Chondrocyte (in vitro differentiated cells): ENCODE results near the gene SGMS1. TPM values are rescaled to one million over a fixed set of nuclear protein-coding genes. Genes with fewer than 3 reads are reported as not detected.

Experiments
- DNase-seq: peaks from one replicate; pipeline ENCODE4 v3.0.0; 2021; ENCODE audit warnings: mixed read lengths, low spot score
- H3K27ac Mint-ChIP-seq: one replicate; pipeline ENCODE4 v1.8.0; 2021; ENCODE audit warnings: mild to moderate bottlenecking, moderate library complexity, mixed read lengths; ENCODE audit not compliant: unreplicated experiment
- H3K27me3 Mint-ChIP-seq: 2 replicates; pipeline ENCODE4 v1.8.0; 2021; ENCODE audit warnings: low read depth, mixed read lengths
- H3K36me3 Mint-ChIP-seq: 2 replicates; pipeline ENCODE4 v1.8.0; 2021; ENCODE audit warnings: low read depth, mixed read lengths
- H3K4me1 Mint-ChIP-seq: 2 replicates; pipeline ENCODE4 v1.8.0; 2021; ENCODE audit warnings: low read depth, mild to moderate bottlenecking, mixed read lengths
- H3K4me3 Mint-ChIP-seq: one replicate; pipeline ENCODE4 v1.8.0; 2021; ENCODE audit warnings: mild to moderate bottlenecking, moderate library complexity, mixed read lengths; ENCODE audit not compliant: unreplicated experiment
- H3K9me3 Mint-ChIP-seq: 2 replicates; pipeline ENCODE4 v1.8.0; 2021; ENCODE audit warnings: low read depth, mixed read lengths
- total RNA-seq: library from RNA; stranded (reverse); gene quantifications from 3 replicates; pipeline ENCODE4 v1.2.1, GENCODE V29; 2021
- TF ChIP-seq, protein P1 (sequence below): fragments of 200-600 bp; sonication (generic); IDR thresholded peaks from 2 replicates; pipeline ENCODE4 v1.5.0; 2021; ENCODE audit warnings: antibody characterized with exemption, mild to moderate bottlenecking, moderate library complexity

Gene SGMS1
- total RNA-seq, 1 donor from 2014 or later, result 27.1 TPM

DNA sequence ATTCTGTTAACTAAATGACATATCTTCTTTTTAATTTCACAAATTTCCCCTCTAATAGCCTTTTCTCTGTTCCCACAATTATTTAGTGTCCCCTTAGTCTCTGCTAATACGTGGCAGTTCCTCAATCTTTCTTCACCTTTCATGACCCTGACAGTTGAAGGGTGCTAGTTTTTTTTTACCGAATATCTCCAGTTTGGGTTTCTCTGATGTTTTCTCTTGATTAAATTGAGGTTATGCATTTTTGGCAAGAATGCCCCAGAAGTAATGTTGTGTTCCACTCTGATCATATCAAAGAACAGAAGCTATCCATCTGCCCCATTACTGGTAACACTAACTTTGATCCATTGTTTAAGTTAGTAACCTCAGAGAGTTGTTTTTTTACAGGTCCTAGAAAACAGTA is 238.9 kb downstream of the SGMS1 start:
- Mint-ChIP-seq H3K4me3 (no peak overlapping the region), H3K27ac (no peak overlapping the region), H3K36me3 (no peaks in the 10 kb centered on the region), H3K4me1 (peaks cover 19% of the 10 kb centered on the region), H3K9me3 (no peaks in the 10 kb centered on the region), H3K27me3 (no peaks in the 10 kb centered on the region)
- no peak for DNase-seq
- TF ChIP-seq, protein P1, sequence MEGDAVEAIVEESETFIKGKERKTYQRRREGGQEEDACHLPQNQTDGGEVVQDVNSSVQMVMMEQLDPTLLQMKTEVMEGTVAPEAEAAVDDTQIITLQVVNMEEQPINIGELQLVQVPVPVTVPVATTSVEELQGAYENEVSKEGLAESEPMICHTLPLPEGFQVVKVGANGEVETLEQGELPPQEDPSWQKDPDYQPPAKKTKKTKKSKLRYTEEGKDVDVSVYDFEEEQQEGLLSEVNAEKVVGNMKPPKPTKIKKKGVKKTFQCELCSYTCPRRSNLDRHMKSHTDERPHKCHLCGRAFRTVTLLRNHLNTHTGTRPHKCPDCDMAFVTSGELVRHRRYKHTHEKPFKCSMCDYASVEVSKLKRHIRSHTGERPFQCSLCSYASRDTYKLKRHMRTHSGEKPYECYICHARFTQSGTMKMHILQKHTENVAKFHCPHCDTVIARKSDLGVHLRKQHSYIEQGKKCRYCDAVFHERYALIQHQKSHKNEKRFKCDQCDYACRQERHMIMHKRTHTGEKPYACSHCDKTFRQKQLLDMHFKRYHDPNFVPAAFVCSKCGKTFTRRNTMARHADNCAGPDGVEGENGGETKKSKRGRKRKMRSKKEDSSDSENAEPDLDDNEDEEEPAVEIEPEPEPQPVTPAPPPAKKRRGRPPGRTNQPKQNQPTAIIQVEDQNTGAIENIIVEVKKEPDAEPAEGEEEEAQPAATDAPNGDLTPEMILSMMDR, result no peak

DNA sequence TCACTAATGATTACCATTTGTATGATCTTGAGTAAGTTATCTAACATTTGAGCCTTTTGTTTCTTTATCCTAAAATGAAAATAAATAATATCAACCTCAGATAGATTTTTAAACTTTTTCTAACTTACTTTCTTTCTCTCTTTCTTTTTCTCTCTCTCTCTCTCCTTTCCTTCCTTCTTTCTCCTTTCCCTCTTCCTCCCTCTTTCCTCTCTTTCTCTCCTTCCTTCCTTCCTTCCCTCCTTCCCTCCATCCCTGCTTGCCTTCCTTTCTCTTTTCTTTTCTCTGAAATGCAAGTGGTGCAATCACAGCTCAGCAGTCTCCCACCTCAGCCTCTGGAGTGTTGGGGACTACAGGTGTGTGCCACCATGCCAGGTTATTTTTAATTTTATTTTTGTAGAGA is 239.5 kb downstream of the SGMS1 start:
- Mint-ChIP-seq H3K27ac (peak overlapping the region; percentile 45), H3K27me3 (no peaks in the 10 kb centered on the region), H3K4me1 (peaks cover 23% of the 10 kb centered on the region), H3K9me3 (no peaks in the 10 kb centered on the region), H3K36me3 (no peaks in the 10 kb centered on the region), H3K4me3 (no peak overlapping the region)
- TF ChIP-seq, protein P1, result no peak
- DNase-seq, result no peak

DNA sequence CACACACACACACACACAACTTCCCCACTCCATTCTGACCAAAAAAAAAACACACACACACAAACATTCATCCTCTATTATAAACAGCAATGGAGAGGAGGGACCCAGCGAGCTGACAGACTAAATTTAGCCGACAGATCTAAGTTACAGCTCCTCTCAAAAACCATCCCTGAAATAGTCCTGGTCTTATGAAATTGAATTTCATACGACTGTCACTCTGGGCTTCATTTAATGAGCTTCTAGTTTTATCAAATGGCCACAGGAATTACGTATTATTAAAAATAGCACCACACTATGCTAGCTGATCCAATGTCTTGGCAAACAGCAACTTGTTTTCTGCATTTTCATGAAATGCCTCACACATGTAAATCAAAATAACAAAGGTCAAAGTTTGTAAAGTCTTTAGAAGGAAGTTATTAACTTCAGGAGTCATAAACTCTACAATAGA is 241.2 kb downstream of the SGMS1 start:
- no peak overlapping the region for H3K4me3 Mint-ChIP-seq
- no peaks in the 10 kb centered on the region for H3K27me3 Mint-ChIP-seq
- no peak overlapping the region for H3K27ac Mint-ChIP-seq
- no peak for DNase-seq
- H3K36me3 Mint-ChIP-seq, result no peaks in the 10 kb centered on the region
- TF ChIP-seq, protein P1, result no peak
- no peaks in the 10 kb centered on the region for H3K9me3 Mint-ChIP-seq
- peaks cover 33% of the 10 kb centered on the region for H3K4me1 Mint-ChIP-seq

DNA sequence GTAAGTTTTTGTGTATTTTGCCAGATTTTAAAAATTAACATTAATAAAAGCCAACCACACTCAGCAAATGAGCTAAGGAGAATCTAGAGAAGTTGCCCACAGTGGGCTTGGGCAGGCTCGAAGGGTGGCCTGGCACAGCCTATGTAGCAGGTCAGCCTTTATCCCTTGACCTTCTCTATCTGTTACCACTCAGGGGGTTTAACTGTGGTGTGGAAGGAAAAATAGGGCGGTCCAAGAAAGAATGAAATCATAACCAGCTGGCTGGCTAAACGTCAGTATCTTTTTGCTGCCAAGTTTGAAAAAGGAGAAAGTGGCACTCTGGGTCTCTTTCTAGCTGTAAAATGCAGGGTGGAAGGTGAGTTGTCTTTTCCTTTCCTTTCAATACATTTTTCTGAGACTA is 242.1 kb downstream of the SGMS1 start:
- no peak for DNase-seq
- Mint-ChIP-seq H3K27me3 (no peaks in the 10 kb centered on the region), H3K4me3 (no peak overlapping the region), H3K27ac (no peak overlapping the region), H3K36me3 (peaks cover 1% of the 10 kb centered on the region), H3K9me3 (peaks cover 4% of the 10 kb centered on the region), H3K4me1 (peaks cover 33% of the 10 kb centered on the region)
- TF ChIP-seq, protein P1, result no peak

DNA sequence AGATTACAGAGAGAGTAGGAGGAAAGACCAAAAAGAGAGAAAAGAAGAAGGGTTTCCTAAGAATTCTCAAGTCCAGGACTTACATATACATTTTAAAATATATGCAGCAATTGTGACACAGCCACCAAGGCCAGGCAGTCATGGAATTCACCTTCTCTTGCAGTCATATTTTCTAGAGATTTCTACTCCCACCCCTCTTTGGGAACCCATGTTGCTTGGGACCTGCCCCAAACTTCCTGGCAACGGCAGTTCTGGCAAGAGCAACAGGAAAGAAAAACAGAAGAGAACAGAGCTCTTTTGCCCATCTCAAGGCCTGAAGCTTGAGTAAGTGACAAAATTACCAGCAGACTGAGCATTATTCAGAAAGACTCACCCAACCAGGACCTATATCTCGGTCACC is 244.1 kb downstream of the SGMS1 start:
- peak overlapping the region; percentile 49 for H3K27ac Mint-ChIP-seq
- no peak overlapping the region for H3K4me3 Mint-ChIP-seq
- peaks cover 3% of the 10 kb centered on the region for H3K36me3 Mint-ChIP-seq
- H3K9me3 Mint-ChIP-seq, result peaks cover 4% of the 10 kb centered on the region
- no peak for DNase-seq
- H3K27me3 Mint-ChIP-seq, result no peaks in the 10 kb centered on the region
- TF ChIP-seq, protein P1, result no peak
- peaks cover 26% of the 10 kb centered on the region for H3K4me1 Mint-ChIP-seq
